Spleen (tissue), 7 donors: ENCODE results near the gene NT5C.

Experiments used
- POLR2A ChIP-seq, 3 donors: fragments of 450-650 bp; IDR thresholded peaks; one replicate each; pipeline ENCODE4 v1.5.1; 2017; ENCODE audit warnings: antibody characterized with exemption in 3 of 3, mild to moderate bottlenecking in 1 of 3
- POLR2AphosphoS5 ChIP-seq, 3 donors: sonication (generic); formaldehyde crosslinking; IDR thresholded peaks; one replicate each; pipeline ENCODE4 v1.5.1; 2017; ENCODE audit warnings: antibody characterized with exemption in 3 of 3
- TF ChIP-seq, protein P1 (sequence below), 11 experiments: fragments of 200-600 bp in 7 of 11; fragments of 450-650 bp in 4 of 11; sonication (generic) in 4 of 11; IDR thresholded peaks in 8 of 11; conservative IDR thresholded peaks in 3 of 11; 1 replicate in 7 of 11; 2 replicates in 4 of 11; pipeline versions ENCODE4 v1.4.0 to v1.8.0; 2016 to 2021; ENCODE audit warnings: antibody characterized with exemption in 11 of 11, inconsistent platforms in 4 of 11, mild to moderate bottlenecking in 1 of 11
- donor health status: DM: no; HTN: no; CAD: no; lungs with moderate emphysema.
- donor health status: DM: no; HTN: no; CAD: no.
- donor health status: DM: no; HTN: no; CAD: no.

GRCh38 chr17:75147878-75148546 is 16.5 kb upstream of the NT5C start:
- TF ChIP-seq, protein P1, sequence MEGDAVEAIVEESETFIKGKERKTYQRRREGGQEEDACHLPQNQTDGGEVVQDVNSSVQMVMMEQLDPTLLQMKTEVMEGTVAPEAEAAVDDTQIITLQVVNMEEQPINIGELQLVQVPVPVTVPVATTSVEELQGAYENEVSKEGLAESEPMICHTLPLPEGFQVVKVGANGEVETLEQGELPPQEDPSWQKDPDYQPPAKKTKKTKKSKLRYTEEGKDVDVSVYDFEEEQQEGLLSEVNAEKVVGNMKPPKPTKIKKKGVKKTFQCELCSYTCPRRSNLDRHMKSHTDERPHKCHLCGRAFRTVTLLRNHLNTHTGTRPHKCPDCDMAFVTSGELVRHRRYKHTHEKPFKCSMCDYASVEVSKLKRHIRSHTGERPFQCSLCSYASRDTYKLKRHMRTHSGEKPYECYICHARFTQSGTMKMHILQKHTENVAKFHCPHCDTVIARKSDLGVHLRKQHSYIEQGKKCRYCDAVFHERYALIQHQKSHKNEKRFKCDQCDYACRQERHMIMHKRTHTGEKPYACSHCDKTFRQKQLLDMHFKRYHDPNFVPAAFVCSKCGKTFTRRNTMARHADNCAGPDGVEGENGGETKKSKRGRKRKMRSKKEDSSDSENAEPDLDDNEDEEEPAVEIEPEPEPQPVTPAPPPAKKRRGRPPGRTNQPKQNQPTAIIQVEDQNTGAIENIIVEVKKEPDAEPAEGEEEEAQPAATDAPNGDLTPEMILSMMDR (IDR thresholded peaks at IDR 0.05 in 8 of 11, conservative IDR thresholded peaks at IDR 0.05 in 3 of 11): no peak
- no peak for TF ChIP-seq POLR2A (IDR thresholded peaks at IDR 0.05)
- TF ChIP-seq POLR2AphosphoS5 (IDR thresholded peaks at IDR 0.05): peak in 1 of 3 donors; percentile 24
